Tibial nerve (tissue), 4 donors: Measurements from ENCODE around the gene AP3D1. TPM values are rescaled to one million over a fixed set of nuclear protein-coding genes. Genes with fewer than 3 reads are reported as not detected.

ENCODE experiments used
- DNase-seq, 2 donors: peaks; one replicate each; pipeline ENCODE4 v3.0.0-alpha.2; 2019; ENCODE audit warnings: low spot score in 2 of 2
- H3K27ac ChIP-seq, 4 donors: fragments of 200-600 bp; sonication (generic) in 3 of 4; one replicate each; pipeline ENCODE4 v1.5.1; 2017 to 2019; ENCODE audit warnings: mild to moderate bottlenecking in 1 of 4
- H3K27me3 ChIP-seq, 2 donors: fragments of 200-600 bp; sonication (generic) in 1 of 2; one replicate each; pipeline versions ENCODE4 v1.5.1 to v1.6.0; 2017 to 2019
- H3K36me3 ChIP-seq, 3 donors: fragments of 200-600 bp; sonication (generic); one replicate each; pipeline ENCODE4 v1.5.1; 2018 to 2019
- H3K4me1 ChIP-seq, 4 donors: fragments of 200-600 bp; sonication (generic) in 3 of 4; one replicate each; pipeline ENCODE4 v1.5.1; 2017 to 2019
- H3K4me3 ChIP-seq, 4 donors: fragments of 200-600 bp; sonication (generic) in 3 of 4; one replicate each; pipeline ENCODE4 v1.5.1; 2017 to 2019; ENCODE audit warnings: mild to moderate bottlenecking in 1 of 4, moderate library complexity in 1 of 4
- H3K9me3 ChIP-seq, 4 donors: fragments of 200-600 bp; sonication (generic) in 3 of 4; one replicate each; pipeline ENCODE4 v1.5.1; 2017 to 2019
- EP300 ChIP-seq, 2 donors: sonication (generic); formaldehyde crosslinking; IDR thresholded peaks; one replicate each; pipeline ENCODE4 v1.6.1; 2017; ENCODE audit warnings: antibody characterized with exemption in 2 of 2, mild to moderate bottlenecking in 1 of 2
- POLR2A ChIP-seq, 2 donors: fragments of 450-650 bp; IDR thresholded peaks; one replicate each; pipeline ENCODE4 v1.6.1; 2017; ENCODE audit warnings: antibody characterized with exemption in 2 of 2, mild to moderate bottlenecking in 2 of 2, moderate library complexity in 2 of 2
- WGBS, 2 donors: methylation state at CpG; one replicate each; pipeline ENCODE4 v1.1.5; 2018; 5-methylcytosine and 5-hydroxymethylcytosine counted together
- total RNA-seq, 4 donors: library from RNA; depleted of rRNA; stranded (reverse); fragments of >200 nt; gene quantifications; one replicate each; pipeline ENCODE4 v1.1.0, GENCODE V29; 2016
- TF ChIP-seq, protein P1 (sequence below), 5 experiments: fragments of 200-600 bp in 3 of 5; fragments of 450-650 bp in 2 of 5; sonication (generic) in 3 of 5; IDR thresholded peaks; one replicate each; pipeline ENCODE4 v1.5.1; 2016 to 2019; ENCODE audit warnings: antibody characterized with exemption in 5 of 5, mild to moderate bottlenecking in 3 of 5, moderate library complexity in 2 of 5

The AP3D1 gene
- total RNA-seq, 4 donors from 2014 or later = 75.2 to 127 (median 83.3) TPM

- Histone ChIP-seq H3K9me3 (no peaks in the 10 kb centered on the region), H3K4me3 (no peak overlapping the region), H3K27me3 (no peaks in the 10 kb centered on the region), H3K27ac (no peak overlapping the region), H3K36me3 (peaks cover 0 to 60% (median 16%) of the 10 kb centered on the region in 3 donors), H3K4me1 (peaks cover 0 to 28% (median 0%) of the 10 kb centered on the region in 4 donors)
- DNase-seq = no peak
- TF ChIP-seq, protein P1, sequence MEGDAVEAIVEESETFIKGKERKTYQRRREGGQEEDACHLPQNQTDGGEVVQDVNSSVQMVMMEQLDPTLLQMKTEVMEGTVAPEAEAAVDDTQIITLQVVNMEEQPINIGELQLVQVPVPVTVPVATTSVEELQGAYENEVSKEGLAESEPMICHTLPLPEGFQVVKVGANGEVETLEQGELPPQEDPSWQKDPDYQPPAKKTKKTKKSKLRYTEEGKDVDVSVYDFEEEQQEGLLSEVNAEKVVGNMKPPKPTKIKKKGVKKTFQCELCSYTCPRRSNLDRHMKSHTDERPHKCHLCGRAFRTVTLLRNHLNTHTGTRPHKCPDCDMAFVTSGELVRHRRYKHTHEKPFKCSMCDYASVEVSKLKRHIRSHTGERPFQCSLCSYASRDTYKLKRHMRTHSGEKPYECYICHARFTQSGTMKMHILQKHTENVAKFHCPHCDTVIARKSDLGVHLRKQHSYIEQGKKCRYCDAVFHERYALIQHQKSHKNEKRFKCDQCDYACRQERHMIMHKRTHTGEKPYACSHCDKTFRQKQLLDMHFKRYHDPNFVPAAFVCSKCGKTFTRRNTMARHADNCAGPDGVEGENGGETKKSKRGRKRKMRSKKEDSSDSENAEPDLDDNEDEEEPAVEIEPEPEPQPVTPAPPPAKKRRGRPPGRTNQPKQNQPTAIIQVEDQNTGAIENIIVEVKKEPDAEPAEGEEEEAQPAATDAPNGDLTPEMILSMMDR (IDR thresholded peaks at IDR 0.05) = no peak
- TF ChIP-seq POLR2A (IDR thresholded peaks at IDR 0.05) (no peak), EP300 (IDR thresholded peaks at IDR 0.05) (no peak)
- 79 to 80% methylated on average over 18 of the region's 22 CpGs for WGBS, 2 donors
These were observed 11.8 kb downstream of the AP3D1 start for GRCh38 chr19:2139385-2140137.

DNA sequence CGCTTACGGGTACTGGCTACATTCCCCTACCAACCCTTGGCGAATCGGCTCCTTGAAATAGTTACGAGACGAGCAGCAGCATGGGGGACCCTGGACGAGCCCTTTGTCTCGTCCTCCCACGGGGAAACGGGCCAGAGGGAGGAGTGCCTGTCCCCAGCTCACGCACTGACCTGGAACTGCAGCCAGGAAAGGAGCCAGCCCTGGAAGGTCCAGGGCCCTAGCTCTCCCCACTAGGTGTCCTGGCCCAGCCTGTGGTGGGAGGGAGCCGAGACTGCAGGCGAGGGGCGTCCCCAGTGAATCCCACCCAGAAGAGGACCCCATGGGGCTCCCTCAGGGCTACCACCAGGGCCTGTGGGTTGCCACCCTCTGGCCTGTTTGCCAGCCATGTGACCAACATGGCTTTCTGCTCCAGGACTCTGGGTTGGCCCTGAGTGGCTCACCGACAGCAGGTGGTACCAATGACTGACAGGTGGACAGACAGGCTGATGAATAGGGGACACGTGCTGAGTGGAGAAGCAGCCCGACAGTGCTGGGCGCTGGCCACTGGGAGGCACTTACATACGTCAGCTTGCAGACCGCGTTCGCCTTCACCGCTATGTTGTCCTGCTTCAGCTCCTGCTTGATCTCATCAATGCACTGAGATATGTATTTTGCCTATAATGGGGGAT is 13.2 kb downstream of the AP3D1 start:
- Histone ChIP-seq H3K27ac (no peak overlapping the region), H3K4me3 (no peak overlapping the region), H3K9me3 (no peaks in the 10 kb centered on the region), H3K4me1 (peaks cover 0 to 25% (median 0%) of the 10 kb centered on the region in 4 donors), H3K36me3 (peaks cover 0 to 74% (median 16%) of the 10 kb centered on the region in 3 donors), H3K27me3 (no peaks in the 10 kb centered on the region)
- TF ChIP-seq, protein P1 (IDR thresholded peaks at IDR 0.05) = no peak
- no peak for TF ChIP-seq EP300 (IDR thresholded peaks at IDR 0.05)
- TF ChIP-seq POLR2A (IDR thresholded peaks at IDR 0.05) = no peak
- WGBS, 2 donors = 78 to 82% methylated on average over 22 to 23 of the region's 23 CpGs
- DNase-seq = no peak

- TF ChIP-seq POLR2A (IDR thresholded peaks at IDR 0.05) (no peak), EP300 (IDR thresholded peaks at IDR 0.05) (no peak)
- TF ChIP-seq, protein P1 (IDR thresholded peaks at IDR 0.05) = no peak
- DNase-seq = no peak
- Histone ChIP-seq H3K36me3 (peaks cover 0 to 88% (median 16%) of the 10 kb centered on the region in 3 donors), H3K9me3 (no peaks in the 10 kb centered on the region), H3K27ac (no peak overlapping the region), H3K27me3 (no peaks in the 10 kb centered on the region), H3K4me3 (no peak overlapping the region), H3K4me1 (peaks cover 0 to 36% (median 0%) of the 10 kb centered on the region in 4 donors)
- WGBS, 2 donors = 89 to 94% methylated on average over 6 to 23 of the region's 23 CpGs
These were observed 14.6 kb downstream of the AP3D1 start for GRCh38 chr19:2136796-2137195.

DNA sequence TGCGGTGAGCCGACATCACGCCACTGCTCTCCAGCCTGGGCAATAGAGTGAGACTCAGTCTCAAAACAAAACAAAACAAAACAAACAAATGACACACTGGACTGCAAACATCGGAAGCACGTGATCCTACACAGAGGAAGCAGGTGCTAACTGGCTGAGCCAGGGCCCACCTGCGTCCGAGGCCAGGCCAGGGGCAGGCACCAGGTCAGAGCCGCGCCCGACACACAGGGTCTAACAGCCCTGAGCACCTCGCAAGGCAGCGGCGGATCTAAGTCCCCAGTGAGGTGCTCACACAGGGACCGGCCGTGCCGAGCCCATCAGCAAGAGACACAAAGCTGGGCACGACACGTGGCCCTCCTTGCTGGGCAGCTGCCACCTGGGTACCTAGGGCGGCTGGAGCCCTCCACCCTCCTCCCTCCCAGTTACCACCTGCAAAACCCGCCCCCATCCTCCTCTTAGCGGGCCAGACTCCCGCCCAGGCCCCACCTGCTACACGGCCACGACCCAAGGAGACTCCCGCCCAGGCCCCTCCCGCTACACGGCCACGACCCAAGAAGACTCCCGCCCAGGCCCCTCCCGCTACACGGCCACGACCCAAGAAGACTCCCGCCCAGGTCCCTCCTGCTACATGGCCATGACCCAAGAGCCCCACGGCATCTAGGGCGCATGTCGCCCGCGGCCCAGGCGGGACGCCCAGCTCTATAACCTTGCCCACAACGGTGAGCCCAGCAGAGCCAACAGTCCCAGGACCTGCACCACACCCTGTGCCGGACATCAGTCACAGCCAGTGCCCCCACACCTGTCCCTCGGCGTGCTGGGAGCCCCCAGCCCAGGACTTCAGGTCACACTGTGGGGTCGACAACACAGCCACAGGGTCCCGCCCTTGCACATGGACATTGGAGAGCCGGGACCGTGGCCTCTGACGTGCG is 15.6 kb downstream of the AP3D1 start:
- no peak overlapping the region for H3K27ac ChIP-seq
- H3K4me1 ChIP-seq = peaks cover 0 to 36% (median 0%) of the 10 kb centered on the region in 4 donors
- no peaks in the 10 kb centered on the region for H3K27me3 ChIP-seq
- WGBS, 2 donors = 83 to 88% methylated on average over 43 to 47 of the region's 50 CpGs
- no peak overlapping the region for H3K4me3 ChIP-seq
- TF ChIP-seq EP300 (IDR thresholded peaks at IDR 0.05) (no peak), POLR2A (IDR thresholded peaks at IDR 0.05) (no peak)
- TF ChIP-seq, protein P1 (IDR thresholded peaks at IDR 0.05) = no peak
- DNase-seq = no peak
- H3K36me3 ChIP-seq = peaks cover 0 to 92% (median 16%) of the 10 kb centered on the region in 3 donors
- H3K9me3 ChIP-seq = no peaks in the 10 kb centered on the region
